HCT116 (cell line): Measurements from ENCODE around the gene SORBS1. TPM values are rescaled to one million over a fixed set of nuclear protein-coding genes. Genes with fewer than 3 reads are reported as not detected.

Experiments used
- ATAC-seq: fragments of 200-7000 bp; cut with Tn5 transposase; 2 replicates; pipeline ENCODE4 v1.9.1; 2020; ENCODE audit warnings: mild to moderate bottlenecking, moderate library complexity
- BruUV-seq: library from RNA; stranded (reverse); fragments of 400-500 nt; replicated peaks from 2 replicates; lab custom pipeline; 2021; lab: Mats Ljungman, UMichigan
- CTCF ChIA-PET: fragments of 300-600 bp; sonication (Branson Sonifier 250); formaldehyde crosslinking; loops from one replicate; lab custom pipeline; 2021; ENCODE audit warnings: antibody characterized with exemption; lab: Charles Lee
- POLR2A ChIA-PET: fragments of 300-600, 350-600 bp; sonication (Branson Sonifier 250); formaldehyde crosslinking; loops from one replicate; lab custom pipeline; 2021; ENCODE audit warnings: antibody characterized with exemption; lab: Charles Lee
- RAD21 ChIA-PET, 2 experiments: fragments of 300-600 bp; sonication (Branson Sonifier 250); formaldehyde crosslinking; loops; one replicate each; lab custom pipeline; 2023; ENCODE audit warnings: low total read pairs in 2 of 2; ENCODE audit not compliant: uncharacterized antibody in 2 of 2, unreplicated experiment in 2 of 2, low non-redundant PET in 1 of 2; lab: Charles Lee
- DNase-seq: peaks from one replicate; pipeline ENCODE4 v3.0.0-alpha.2; 2010; ENCODE audit warnings: low read depth, low spot score
- H2AFZ ChIP-seq: fragments of 200-600 bp; shearing (Covaris generic), sonication (generic); 2 replicates; pipeline ENCODE4 v1.6.1; 2017; ENCODE audit warnings: low read depth, mixed run types, mixed read lengths, antibody characterized with exemption, low read length; ENCODE audit not compliant: poor library complexity, severe bottlenecking
- H3K27ac ChIP-seq: 2 replicates; pipeline ENCODE4 v1.5.1; 2012; ENCODE audit warnings: low read depth, low read length
- H3K27me3 ChIP-seq: fragments of 200-600 bp; sonication (generic); 2 replicates; pipeline ENCODE4 v1.6.1; 2016; ENCODE audit warnings: mixed run types, low read length, mixed read lengths; ENCODE audit not compliant: insufficient read depth
- H3K36me3 ChIP-seq, 2 experiments: fragments of 200-500 bp in 1 of 2; fragments of 200-600 bp in 1 of 2; sonication (Bioruptor generic) in 1 of 2; sonication (generic) in 1 of 2; 2 replicates each; pipeline versions ENCODE4 v1.5.1 to v1.6.1; 2014 to 2016; ENCODE audit warnings: low read length in 2 of 2, inconsistent platforms in 1 of 2, mixed read lengths in 1 of 2, mixed run types in 1 of 2; ENCODE audit not compliant: insufficient read depth in 2 of 2, control insufficient read depth in 1 of 2
- H3K4me1 ChIP-seq, 2 experiments: fragments of 200-600 bp in 1 of 2; sonication (generic) in 1 of 2; 2 replicates each; pipeline versions ENCODE4 v1.5.1 to v1.6.1; 2012 to 2017; ENCODE audit warnings: low read length in 2 of 2, inconsistent platforms in 1 of 2, mild to moderate bottlenecking in 1 of 2, mixed read lengths in 1 of 2, mixed run types in 1 of 2, moderate library complexity in 1 of 2; ENCODE audit not compliant: insufficient read depth in 2 of 2, control insufficient read depth in 1 of 2
- H3K4me2 ChIP-seq: fragments of 200-600 bp; sonication (generic); 2 replicates; pipeline ENCODE4 v1.6.1; 2017; ENCODE audit warnings: mixed run types, low read length, mixed read lengths
- H3K4me3 ChIP-seq, 2 experiments: fragments of 200-600 bp in 1 of 2; sonication (generic) in 1 of 2; replicated peaks in 1 of 2; 2 replicates each; pipeline ENCODE4 v1.5.1; 2011 to 2016; ENCODE audit warnings: low read length in 2 of 2, control low read depth in 1 of 2, low read depth in 1 of 2, mild to moderate bottlenecking in 1 of 2, mixed read lengths in 1 of 2, mixed run types in 1 of 2
- H3K79me2 ChIP-seq: fragments of 200-600 bp; sonication (generic); 2 replicates; pipeline ENCODE4 v1.6.1; 2017; ENCODE audit warnings: mild to moderate bottlenecking, mixed run types, low read length, moderate library complexity, mixed read lengths; ENCODE audit not compliant: insufficient read depth
- H3K9ac ChIP-seq: fragments of 200-600 bp; sonication (generic); 2 replicates; pipeline ENCODE4 v1.6.1; 2016; ENCODE audit warnings: low read length, mixed read lengths
- H3K9me2 ChIP-seq: fragments of 200-600 bp; sonication (generic), shearing (Covaris generic); 2 replicates; pipeline ENCODE4 v1.6.1; 2017; ENCODE audit warnings: mixed run types, mild to moderate bottlenecking, moderate library complexity; ENCODE audit not compliant: insufficient read depth
- H3K9me3 ChIP-seq, 2 experiments: fragments of 200-500 bp in 1 of 2; fragments of 200-600 bp in 1 of 2; sonication (Bioruptor generic) in 1 of 2; sonication (generic) in 1 of 2; 2 replicates each; pipeline ENCODE4 v1.6.1; 2014 to 2017; ENCODE audit warnings: low read length in 2 of 2, mixed read lengths in 2 of 2, inconsistent platforms in 1 of 2, low read depth in 1 of 2, mild to moderate bottlenecking in 1 of 2, mixed run types in 1 of 2, moderate library complexity in 1 of 2; ENCODE audit not compliant: control insufficient read depth in 1 of 2, insufficient read depth in 1 of 2
- H4K20me1 ChIP-seq: fragments of 200-600 bp; sonication (generic), shearing (Covaris generic); 2 replicates; pipeline ENCODE4 v1.6.1; 2017; ENCODE audit warnings: mixed run types, mild to moderate bottlenecking, moderate library complexity; ENCODE audit not compliant: insufficient read depth
- CBX3 ChIP-seq: IDR thresholded peaks from 2 replicates; pipeline ENCODE4 v1.6.1; 2012; ENCODE audit warnings: low read depth
- CEBPB ChIP-seq: IDR thresholded peaks from 2 replicates; pipeline ENCODE4 v1.6.1; 2012; ENCODE audit warnings: low read depth
- ELF1 ChIP-seq: IDR thresholded peaks from 2 replicates; pipeline ENCODE4 v1.6.1; 2012; ENCODE audit warnings: low read depth, borderline replicate concordance
- EZH2 ChIP-seq: fragments of 200-600 bp; sonication (generic); IDR thresholded peaks from 2 replicates; pipeline ENCODE4 v1.6.1; 2017; ENCODE audit warnings: antibody characterized with exemption, mixed run types
- EZH2phosphoT487 ChIP-seq: fragments of 200-600 bp; IDR thresholded peaks from 2 replicates; pipeline ENCODE4 v1.6.1; 2018; ENCODE audit warnings: antibody characterized with exemption, borderline replicate concordance
- FOSL1 ChIP-seq: IDR thresholded peaks from 2 replicates; pipeline ENCODE4 v1.6.1; 2012; ENCODE audit warnings: low read depth
- POLR2A ChIP-seq: IDR thresholded peaks from 2 replicates; pipeline ENCODE4 v1.7.0; 2011; ENCODE audit warnings: borderline replicate concordance; ENCODE audit not compliant: insufficient read depth, insufficient read length; ENCODE audit errors: extremely low read depth
- RAD21 ChIP-seq: IDR thresholded peaks from 2 replicates; pipeline ENCODE4 v1.6.1; 2012; ENCODE audit warnings: low read depth, mild to moderate bottlenecking
- SIN3A ChIP-seq: IDR thresholded peaks from 2 replicates; pipeline ENCODE4 v1.6.1; 2012; ENCODE audit warnings: low read depth
- intact Hi-C: fragments of 100-400 bp; cut with micrococcal nuclease; formaldehyde crosslinking; loops from 2 replicates; pipeline ENCODE4 v1.10.0; 2022
- total RNA-seq: library from RNA; stranded (reverse); gene quantifications from one replicate; pipeline ENCODE4 v1.2.1, GENCODE V29; 2021; ENCODE audit not compliant: unreplicated experiment
- TF ChIP-seq, protein P1 (sequence below), 3 experiments: fragments of 200-600 bp in 1 of 3; sonication (generic) in 1 of 3; IDR thresholded peaks in 2 of 3; conservative IDR thresholded peaks in 1 of 3; 2 replicates each; pipeline ENCODE4 v1.5.1; 2012 to 2017; ENCODE audit warnings: low read depth in 2 of 3, low read length in 2 of 3, antibody characterized with exemption in 1 of 3, borderline replicate concordance in 1 of 3, control low read depth in 1 of 3, mild to moderate bottlenecking in 1 of 3, mixed read lengths in 1 of 3, mixed run types in 1 of 3, moderate library complexity in 1 of 3; ENCODE audit not compliant: insufficient read depth in 1 of 3
- TF ChIP-seq, protein P2 (sequence below): IDR thresholded peaks from 2 replicates; pipeline ENCODE4 v1.6.1; 2011; ENCODE audit warnings: mild to moderate bottlenecking, low read length, moderate library complexity; ENCODE audit not compliant: insufficient replicate concordance; ENCODE audit errors: extremely low read depth
- TF ChIP-seq, protein P3 (sequence below): IDR thresholded peaks from 2 replicates; pipeline ENCODE4 v1.6.1; 2012

Gene SORBS1
- total RNA-seq, 1 experiment from 2014 or later: 3.4 TPM

DNA sequence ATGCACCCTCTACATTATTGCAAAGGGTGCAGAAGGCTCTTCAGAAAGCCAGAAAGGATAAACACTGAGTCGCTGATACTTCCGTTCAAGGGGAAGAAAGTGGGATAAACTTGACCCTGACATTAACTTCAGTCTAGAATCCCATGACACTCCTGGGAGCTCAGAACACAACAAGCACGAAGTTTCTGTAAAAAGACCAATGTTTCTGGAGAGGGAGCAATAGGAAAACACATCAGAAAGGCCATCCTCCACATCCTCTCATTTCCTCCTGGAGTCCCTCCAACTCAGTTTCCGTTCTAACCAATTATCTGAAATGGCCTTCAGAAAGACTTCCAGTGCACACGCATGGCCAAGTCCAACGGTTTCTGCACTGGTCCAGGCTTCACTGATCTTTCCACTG is 113.5 kb downstream of the SORBS1 start:
- Histone ChIP-seq H3K4me1 (peaks cover 19 to 25% of the 10 kb centered on the region in 2 experiments), H2AFZ (no peak overlapping the region), H3K36me3 (no peaks in the 10 kb centered on the region), H3K9me2 (no peaks in the 10 kb centered on the region), H4K20me1 (no peaks in the 10 kb centered on the region), H3K27ac (no peak overlapping the region), H3K9me3 (no peaks in the 10 kb centered on the region), H3K9ac (no peak overlapping the region), H3K4me2 (no peak overlapping the region), H3K27me3 (no peaks in the 10 kb centered on the region), H3K79me2 (no peaks in the 10 kb centered on the region), H3K4me3 (no peak overlapping the region)
- BruUV-seq: no TSS peak
- ChIA-PET POLR2A (no interaction called here), CTCF (interaction anchor here (3.4 to 7.1 kb wide), 2 partner anchors 16 to 73 kb away, joined by 13 to 49 read pairs; no protein-coding TSS in a partner anchor), RAD21 (no interaction called here)
- no peak for TF ChIP-seq CEBPB
- TF ChIP-seq EZH2: no peak
- no peak for TF ChIP-seq CBX3
- no peak for TF ChIP-seq EZH2phosphoT487
- TF ChIP-seq FOSL1: no peak
- TF ChIP-seq RAD21: no peak
- TF ChIP-seq, protein P1, sequence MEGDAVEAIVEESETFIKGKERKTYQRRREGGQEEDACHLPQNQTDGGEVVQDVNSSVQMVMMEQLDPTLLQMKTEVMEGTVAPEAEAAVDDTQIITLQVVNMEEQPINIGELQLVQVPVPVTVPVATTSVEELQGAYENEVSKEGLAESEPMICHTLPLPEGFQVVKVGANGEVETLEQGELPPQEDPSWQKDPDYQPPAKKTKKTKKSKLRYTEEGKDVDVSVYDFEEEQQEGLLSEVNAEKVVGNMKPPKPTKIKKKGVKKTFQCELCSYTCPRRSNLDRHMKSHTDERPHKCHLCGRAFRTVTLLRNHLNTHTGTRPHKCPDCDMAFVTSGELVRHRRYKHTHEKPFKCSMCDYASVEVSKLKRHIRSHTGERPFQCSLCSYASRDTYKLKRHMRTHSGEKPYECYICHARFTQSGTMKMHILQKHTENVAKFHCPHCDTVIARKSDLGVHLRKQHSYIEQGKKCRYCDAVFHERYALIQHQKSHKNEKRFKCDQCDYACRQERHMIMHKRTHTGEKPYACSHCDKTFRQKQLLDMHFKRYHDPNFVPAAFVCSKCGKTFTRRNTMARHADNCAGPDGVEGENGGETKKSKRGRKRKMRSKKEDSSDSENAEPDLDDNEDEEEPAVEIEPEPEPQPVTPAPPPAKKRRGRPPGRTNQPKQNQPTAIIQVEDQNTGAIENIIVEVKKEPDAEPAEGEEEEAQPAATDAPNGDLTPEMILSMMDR (IDR thresholded peaks at IDR 0.05 in 2 of 3, conservative IDR thresholded peaks at IDR 0.05 in 1 of 3; ENCODE audit: borderline replicate concordance in 1 of 3, insufficient read depth in 1 of 3, low read depth in 2 of 3, low read length in 2 of 3): no peak
- TF ChIP-seq ELF1: no peak
- TF ChIP-seq, protein P2, sequence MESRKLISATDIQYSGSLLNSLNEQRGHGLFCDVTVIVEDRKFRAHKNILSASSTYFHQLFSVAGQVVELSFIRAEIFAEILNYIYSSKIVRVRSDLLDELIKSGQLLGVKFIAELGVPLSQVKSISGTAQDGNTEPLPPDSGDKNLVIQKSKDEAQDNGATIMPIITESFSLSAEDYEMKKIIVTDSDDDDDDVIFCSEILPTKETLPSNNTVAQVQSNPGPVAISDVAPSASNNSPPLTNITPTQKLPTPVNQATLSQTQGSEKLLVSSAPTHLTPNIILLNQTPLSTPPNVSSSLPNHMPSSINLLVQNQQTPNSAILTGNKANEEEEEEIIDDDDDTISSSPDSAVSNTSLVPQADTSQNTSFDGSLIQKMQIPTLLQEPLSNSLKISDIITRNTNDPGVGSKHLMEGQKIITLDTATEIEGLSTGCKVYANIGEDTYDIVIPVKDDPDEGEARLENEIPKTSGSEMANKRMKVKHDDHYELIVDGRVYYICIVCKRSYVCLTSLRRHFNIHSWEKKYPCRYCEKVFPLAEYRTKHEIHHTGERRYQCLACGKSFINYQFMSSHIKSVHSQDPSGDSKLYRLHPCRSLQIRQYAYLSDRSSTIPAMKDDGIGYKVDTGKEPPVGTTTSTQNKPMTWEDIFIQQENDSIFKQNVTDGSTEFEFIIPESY: no peak
- no peak for TF ChIP-seq POLR2A
- TF ChIP-seq SIN3A: no peak
- TF ChIP-seq, protein P3, sequence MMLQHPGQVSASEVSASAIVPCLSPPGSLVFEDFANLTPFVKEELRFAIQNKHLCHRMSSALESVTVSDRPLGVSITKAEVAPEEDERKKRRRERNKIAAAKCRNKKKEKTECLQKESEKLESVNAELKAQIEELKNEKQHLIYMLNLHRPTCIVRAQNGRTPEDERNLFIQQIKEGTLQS: no peak
- ATAC-seq (no peak), DNase-seq (no peak)
- intact Hi-C loops: loop anchor here (5.0 kb wide), 1 partner anchor 155 kb away; no protein-coding TSS in a partner anchor
